Regular cardiac myocyte (primary cell): Measurements from ENCODE around the gene SCG2. TPM values are rescaled to one million over a fixed set of nuclear protein-coding genes. Genes with fewer than 3 reads are reported as not detected.

ENCODE experiments used
- total RNA-seq: library from RNA; depleted of rRNA; stranded (reverse); fragments of >200 nt; gene quantifications from 2 replicates; pipeline ENCODE4 v1.2.3, GENCODE V29; 2014

The SCG2 gene, protein sequence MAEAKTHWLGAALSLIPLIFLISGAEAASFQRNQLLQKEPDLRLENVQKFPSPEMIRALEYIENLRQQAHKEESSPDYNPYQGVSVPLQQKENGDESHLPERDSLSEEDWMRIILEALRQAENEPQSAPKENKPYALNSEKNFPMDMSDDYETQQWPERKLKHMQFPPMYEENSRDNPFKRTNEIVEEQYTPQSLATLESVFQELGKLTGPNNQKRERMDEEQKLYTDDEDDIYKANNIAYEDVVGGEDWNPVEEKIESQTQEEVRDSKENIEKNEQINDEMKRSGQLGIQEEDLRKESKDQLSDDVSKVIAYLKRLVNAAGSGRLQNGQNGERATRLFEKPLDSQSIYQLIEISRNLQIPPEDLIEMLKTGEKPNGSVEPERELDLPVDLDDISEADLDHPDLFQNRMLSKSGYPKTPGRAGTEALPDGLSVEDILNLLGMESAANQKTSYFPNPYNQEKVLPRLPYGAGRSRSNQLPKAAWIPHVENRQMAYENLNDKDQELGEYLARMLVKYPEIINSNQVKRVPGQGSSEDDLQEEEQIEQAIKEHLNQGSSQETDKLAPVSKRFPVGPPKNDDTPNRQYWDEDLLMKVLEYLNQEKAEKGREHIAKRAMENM
- total RNA-seq = 1.5 and 70.5 TPM in 2 replicates

DNA sequence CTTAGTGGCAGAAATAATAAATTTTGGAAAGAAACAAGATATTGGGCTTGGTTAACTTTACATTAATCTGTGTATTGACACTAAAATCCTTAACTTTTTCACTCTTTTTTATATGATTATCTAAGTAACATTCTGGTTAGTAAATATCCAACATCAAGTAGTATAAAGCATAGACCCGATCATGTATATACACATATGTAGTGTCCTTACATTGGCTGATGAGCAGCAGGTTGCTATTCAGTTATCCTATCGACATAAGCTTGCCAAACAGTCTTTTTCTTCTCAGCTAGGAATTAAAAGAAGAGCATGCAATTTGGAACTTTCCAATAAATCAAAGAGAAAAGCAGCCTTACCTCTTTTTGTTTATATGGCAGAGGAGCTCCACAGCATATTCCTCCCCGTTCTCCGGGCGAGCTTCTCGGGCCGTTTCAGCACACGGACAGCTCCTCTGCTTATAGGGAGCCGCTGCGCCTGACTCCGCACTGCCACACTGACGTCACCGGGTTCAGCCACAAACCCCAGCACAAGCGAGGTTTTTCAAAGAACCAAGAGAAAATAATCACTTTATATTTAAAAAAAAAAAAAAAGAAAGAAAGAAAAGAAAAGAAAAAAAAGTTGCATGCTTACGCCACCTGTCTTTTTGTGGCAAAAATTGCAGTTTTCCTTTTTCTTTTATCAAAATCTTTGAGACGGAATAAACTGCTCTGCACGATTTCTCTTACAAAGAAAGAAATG lies at the start of gene SCG2:
TSS of gene SCG2 (minus strand) at position 430 of the 735 bp plus-strand sequence. CDS start 3,079 bp downstream, outside the sequence.

Other genes starting within 250 kb of the SCG2 start
- gene AP1S3, start 235.2 kb upstream of the SCG2 start, total RNA-seq = 18.0 and 28.0 TPM in 2 replicates